Ascending aorta (tissue), 2 donors: ENCODE measurements around the gene CYP4A22. TPM values are rescaled to one million over a fixed set of nuclear protein-coding genes. Genes with fewer than 3 reads are reported as not detected.
"Not testable (repeated sequence)": the region's sequence is repeated elsewhere in the genome, so short reads cannot be mapped to it uniquely, and the experiment has no call there.

Experiments used
- DNase-seq, 2 donors: peaks; one replicate each; pipeline ENCODE4 v3.0.0-alpha.2; 2019; ENCODE audit warnings: low spot score in 2 of 2
- H3K27ac ChIP-seq, 2 donors: fragments of 200-600 bp; sonication (generic); one replicate each; pipeline ENCODE4 v1.5.1; 2016 to 2017; ENCODE audit warnings: mild to moderate bottlenecking in 1 of 2
- H3K27me3 ChIP-seq: fragments of 200-600 bp; sonication (generic); one replicate; pipeline ENCODE4 v1.5.1; 2017
- H3K36me3 ChIP-seq, 2 donors: fragments of 200-600 bp; sonication (generic); one replicate each; pipeline ENCODE4 v1.5.1; 2016
- H3K4me1 ChIP-seq, 2 donors: fragments of 200-600 bp; sonication (generic); one replicate each; pipeline ENCODE4 v1.5.1; 2016 to 2017; ENCODE audit warnings: mild to moderate bottlenecking in 1 of 2
- H3K4me3 ChIP-seq, 2 donors: fragments of 200-600 bp; sonication (generic); one replicate each; pipeline ENCODE4 v1.5.1; 2016 to 2017; ENCODE audit warnings: mild to moderate bottlenecking in 1 of 2
- H3K9me3 ChIP-seq, 2 donors: fragments of 200-600 bp; sonication (generic); one replicate each; pipeline ENCODE4 v1.5.1; 2016
- intact Hi-C: fragments of 100-400 bp; cut with DNase I; formaldehyde crosslinking; loops from one replicate; pipeline ENCODE4 v1.15.1; 2023
- total RNA-seq: library from RNA; depleted of rRNA; stranded (reverse); fragments of >200 nt; gene quantifications from one replicate; pipeline ENCODE4 v1.1.0, GENCODE V29; 2016
- TF ChIP-seq, protein P1 (sequence below), 3 experiments: fragments of 200-600 bp in 2 of 3; fragments of 450-650 bp in 1 of 3; sonication (generic) in 2 of 3; IDR thresholded peaks; one replicate each; pipeline ENCODE4 v1.5.1; 2016 to 2019; ENCODE audit warnings: antibody characterized with exemption in 3 of 3, mild to moderate bottlenecking in 1 of 3, moderate library complexity in 1 of 3

CYP4A22 gene
- total RNA-seq, 1 donor from 2014 or later, result not detected

DNA sequence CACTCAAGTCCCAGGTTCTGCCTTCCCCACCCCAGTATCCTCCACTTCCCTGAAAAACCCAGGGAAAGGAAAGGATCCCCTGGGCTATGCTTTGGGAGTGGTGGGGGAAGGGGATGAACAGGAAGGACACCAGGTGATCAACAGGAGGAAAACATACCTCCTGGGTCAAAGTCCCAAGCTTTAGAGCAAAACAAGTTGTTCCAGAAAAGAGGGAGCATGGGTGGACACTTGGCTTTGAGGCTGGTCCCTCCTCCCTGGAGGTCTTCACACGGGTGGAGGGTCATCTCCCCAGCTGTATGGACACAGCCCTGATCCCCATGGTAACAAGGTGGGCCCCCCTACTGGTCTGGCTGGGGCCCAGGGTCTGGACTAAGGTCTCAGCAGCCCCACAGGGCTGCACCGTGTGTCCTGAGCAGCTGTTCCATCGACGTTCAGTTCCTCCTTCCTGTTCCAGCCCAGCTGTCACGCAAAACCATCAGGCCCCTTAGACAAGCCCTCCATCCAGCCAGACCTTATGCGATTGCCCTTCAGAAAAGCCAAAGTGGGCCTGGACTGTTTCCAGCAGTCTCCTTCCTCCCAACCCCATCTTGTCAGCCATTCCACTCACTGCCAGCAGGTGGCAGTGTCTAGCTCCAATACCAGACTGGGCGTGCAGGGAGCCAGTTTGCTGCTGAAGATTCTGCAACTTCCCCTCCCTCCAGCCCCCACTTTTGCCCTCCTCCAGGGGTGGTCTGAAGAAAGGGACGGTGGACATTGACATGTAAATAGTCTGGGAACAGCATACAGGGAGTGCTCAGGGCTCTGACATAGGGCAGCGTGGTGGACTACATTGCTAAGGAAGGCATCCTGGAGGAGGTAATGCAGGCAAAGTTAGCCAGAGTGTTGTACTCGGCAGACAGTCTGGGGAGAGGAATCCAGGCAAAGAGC, 55.5 kb downstream of the CYP4A22 start:
- Histone ChIP-seq H3K4me3 (no peak overlapping the region), H3K27ac (no peak overlapping the region), H3K9me3 (no peaks in the 10 kb centered on the region), H3K4me1 (peaks cover 7 to 28% of the 10 kb centered on the region in 2 donors), H3K36me3 (no peaks in the 10 kb centered on the region), H3K27me3 (no peaks in the 10 kb centered on the region)
- peak in 1 of 2 donors; percentile 83 for DNase-seq
- TF ChIP-seq, protein P1, sequence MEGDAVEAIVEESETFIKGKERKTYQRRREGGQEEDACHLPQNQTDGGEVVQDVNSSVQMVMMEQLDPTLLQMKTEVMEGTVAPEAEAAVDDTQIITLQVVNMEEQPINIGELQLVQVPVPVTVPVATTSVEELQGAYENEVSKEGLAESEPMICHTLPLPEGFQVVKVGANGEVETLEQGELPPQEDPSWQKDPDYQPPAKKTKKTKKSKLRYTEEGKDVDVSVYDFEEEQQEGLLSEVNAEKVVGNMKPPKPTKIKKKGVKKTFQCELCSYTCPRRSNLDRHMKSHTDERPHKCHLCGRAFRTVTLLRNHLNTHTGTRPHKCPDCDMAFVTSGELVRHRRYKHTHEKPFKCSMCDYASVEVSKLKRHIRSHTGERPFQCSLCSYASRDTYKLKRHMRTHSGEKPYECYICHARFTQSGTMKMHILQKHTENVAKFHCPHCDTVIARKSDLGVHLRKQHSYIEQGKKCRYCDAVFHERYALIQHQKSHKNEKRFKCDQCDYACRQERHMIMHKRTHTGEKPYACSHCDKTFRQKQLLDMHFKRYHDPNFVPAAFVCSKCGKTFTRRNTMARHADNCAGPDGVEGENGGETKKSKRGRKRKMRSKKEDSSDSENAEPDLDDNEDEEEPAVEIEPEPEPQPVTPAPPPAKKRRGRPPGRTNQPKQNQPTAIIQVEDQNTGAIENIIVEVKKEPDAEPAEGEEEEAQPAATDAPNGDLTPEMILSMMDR (IDR thresholded peaks at IDR 0.05), result peak; percentile 84 to 96 (median 90)
- intact Hi-C loops, result loop anchor here (5.0 kb wide), 5 partner anchors 140 to 535 kb away; partner anchors contain the start of genes CMPK1, CYP4X1 and FOXD2

DNA sequence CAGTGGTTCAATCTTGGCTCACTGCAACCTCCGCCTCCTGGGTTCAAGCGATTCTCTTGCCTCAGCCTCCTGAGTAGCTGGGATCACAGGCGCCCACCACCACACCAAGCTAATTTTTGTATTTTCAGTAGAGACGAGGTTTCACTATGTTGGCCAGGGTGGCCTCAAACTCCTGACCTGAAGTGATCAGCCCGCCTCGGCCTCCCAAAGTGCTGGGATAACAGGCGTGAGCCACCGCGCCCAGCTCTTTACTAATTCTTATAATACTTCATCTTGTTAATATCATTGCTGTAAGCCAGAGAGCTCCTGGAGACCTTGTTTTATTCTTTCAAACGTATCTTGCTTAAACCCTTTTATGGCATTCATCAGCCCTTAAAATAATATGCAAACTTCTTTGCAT, 56.3 kb downstream of the CYP4A22 start:
- H3K9me3 ChIP-seq, H3K27me3 ChIP-seq, H3K36me3 ChIP-seq, H3K4me3 ChIP-seq, DNase-seq, H3K27ac ChIP-seq: not testable (repeated sequence)
- intact Hi-C loops, result loop anchor here (5.0 kb wide), 5 partner anchors 139 to 534 kb away; partner anchors contain the start of genes CMPK1, CYP4X1 and FOXD2
- peaks cover 7 to 28% of the 10 kb centered on the region in 2 donors for H3K4me1 ChIP-seq

DNA sequence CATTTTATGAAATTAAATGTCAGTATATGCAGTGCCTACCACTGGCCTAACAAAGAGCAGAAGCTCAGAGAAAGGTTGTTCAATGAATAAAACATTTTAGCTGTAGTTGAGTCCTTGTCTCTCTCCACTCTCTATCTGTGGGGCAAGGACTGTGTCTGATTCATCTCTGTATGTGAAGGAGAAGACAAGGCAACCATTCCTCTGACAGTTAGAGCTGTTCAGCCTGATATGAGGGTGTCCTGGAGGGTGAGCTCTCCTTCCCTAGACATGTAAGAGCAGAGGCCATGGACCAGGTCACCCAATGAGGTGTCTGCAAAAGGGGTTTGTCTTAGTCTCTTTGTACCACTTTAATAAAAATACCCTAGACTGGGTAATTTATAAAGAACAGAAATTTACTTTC, 57.1 kb downstream of the CYP4A22 start:
- TF ChIP-seq, protein P1 (IDR thresholded peaks at IDR 0.05), result no peak
- H3K27ac ChIP-seq, result no peak overlapping the region
- H3K36me3 ChIP-seq, result no peaks in the 10 kb centered on the region
- intact Hi-C loops, result loop anchor here (5.0 kb wide), 5 partner anchors 138 to 533 kb away; partner anchors contain the start of genes CMPK1, CYP4X1 and FOXD2
- H3K27me3 ChIP-seq, result no peaks in the 10 kb centered on the region
- H3K9me3 ChIP-seq, result no peaks in the 10 kb centered on the region
- DNase-seq, result peak in 1 of 2 donors; percentile 22
- H3K4me1 ChIP-seq, result peaks cover 7 to 28% of the 10 kb centered on the region in 2 donors
- H3K4me3 ChIP-seq, result no peak overlapping the region

DNA sequence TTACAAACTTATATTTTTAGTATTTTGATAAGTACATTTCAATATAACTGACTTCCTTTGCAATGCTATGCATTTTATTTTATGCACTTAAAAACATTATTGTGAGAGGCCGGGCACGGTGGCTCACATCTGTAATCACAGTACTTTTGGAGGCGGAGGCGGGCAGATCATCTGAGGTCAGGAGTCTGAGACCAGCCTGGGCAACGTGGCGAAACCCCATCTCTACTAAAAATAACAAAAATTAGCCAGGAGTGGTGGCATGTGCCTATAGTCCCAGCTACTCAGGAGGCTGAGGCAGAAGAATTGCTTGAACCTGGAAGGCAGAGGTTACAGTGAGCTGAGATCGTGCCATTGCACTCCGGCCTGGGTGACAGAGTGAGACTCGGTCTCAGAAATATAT, 58.7 kb downstream of the CYP4A22 start:
- H3K4me3 ChIP-seq, intact Hi-C loops, H3K36me3 ChIP-seq, H3K27me3 ChIP-seq, H3K27ac ChIP-seq, H3K9me3 ChIP-seq: not testable (repeated sequence)
- H3K4me1 ChIP-seq, result peaks cover 2 to 16% of the 10 kb centered on the region in 2 donors
- DNase-seq, result peak in 1 of 2 donors; percentile 33

DNA sequence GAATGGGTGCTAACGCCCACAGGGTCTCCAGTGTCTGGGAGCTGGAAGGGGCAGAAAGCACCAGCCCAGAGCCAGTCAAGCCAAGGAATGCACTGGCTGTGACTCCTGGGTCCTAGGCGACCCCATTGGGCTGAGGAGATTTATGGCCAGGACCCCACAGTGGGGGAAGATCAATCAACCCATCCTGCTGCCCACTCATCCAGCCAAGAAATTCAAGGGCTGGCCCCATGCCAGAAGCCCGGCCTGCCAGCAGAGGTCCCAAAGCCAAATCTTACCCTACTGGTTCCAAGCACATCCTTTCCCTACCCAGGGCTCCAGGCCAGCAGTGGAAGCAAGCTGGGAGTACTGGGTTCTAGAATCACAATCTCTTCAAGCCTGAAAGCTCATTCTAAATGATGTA, 59.4 kb downstream of the CYP4A22 start:
- intact Hi-C loops, result no loop called here
- TF ChIP-seq, protein P1 (IDR thresholded peaks at IDR 0.05), result no peak
- H3K36me3 ChIP-seq, result no peaks in the 10 kb centered on the region
- no peaks in the 10 kb centered on the region for H3K27me3 ChIP-seq
- no peak overlapping the region for H3K27ac ChIP-seq
- H3K4me3 ChIP-seq, result no peak overlapping the region
- no peaks in the 10 kb centered on the region for H3K9me3 ChIP-seq
- H3K4me1 ChIP-seq, result peaks cover 0 to 11% of the 10 kb centered on the region in 2 donors
- DNase-seq, result peak in 1 of 2 donors; percentile 62

DNA sequence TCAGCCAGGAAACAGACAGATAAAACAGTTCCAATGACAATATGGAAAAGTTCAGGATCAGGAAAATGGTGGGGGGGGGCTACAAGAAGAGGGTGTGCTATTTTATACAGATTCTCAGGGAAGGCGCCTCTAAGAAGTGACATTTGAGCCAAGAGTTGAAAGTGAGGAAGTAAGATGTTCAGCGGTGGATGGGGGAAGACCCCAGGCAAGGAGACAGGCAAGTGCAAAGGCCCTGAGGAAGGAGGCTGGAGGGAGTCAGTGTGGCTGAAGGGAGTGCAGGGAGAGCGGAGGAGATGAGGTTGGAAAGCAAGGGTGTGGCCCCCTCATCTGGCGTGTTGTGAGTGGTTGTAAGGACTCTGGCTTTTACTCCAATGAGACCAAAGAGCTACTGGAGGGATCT, 61.0 kb downstream of the CYP4A22 start:
- Histone ChIP-seq H3K36me3 (no peaks in the 10 kb centered on the region), H3K4me1 (no peaks in the 10 kb centered on the region), H3K9me3 (peaks cover 0 to 5% of the 10 kb centered on the region in 2 donors), H3K4me3 (no peak overlapping the region), H3K27me3 (no peaks in the 10 kb centered on the region), H3K27ac (no peak overlapping the region)
- intact Hi-C loops, result no loop called here
- DNase-seq, result no peak
- TF ChIP-seq, protein P1 (IDR thresholded peaks at IDR 0.05), result no peak

Other genes starting within 250 kb of the CYP4A22 start
- not detected for gene CYP4A11, start 196.0 kb upstream of the CYP4A22 start, total RNA-seq
- 17.2 TPM for gene CYP4X1, start 113.8 kb upstream of the CYP4A22 start, total RNA-seq
- gene CYP4Z1, start 70.2 kb upstream of the CYP4A22 start, total RNA-seq, result 4.8 TPM
- not detected for gene PDZK1IP1, start 52.6 kb downstream of the CYP4A22 start, total RNA-seq
- gene TAL1, start 94.8 kb downstream of the CYP4A22 start, total RNA-seq, result 13.9 TPM
- 0.11 TPM for gene STIL, start 176.7 kb downstream of the CYP4A22 start, total RNA-seq
- gene CMPK1, start 196.3 kb downstream of the CYP4A22 start, total RNA-seq, result 52.5 TPM